VCaP (cell line): Measurements from ENCODE around the gene CACNA1A.
"Not testable (repeated sequence)": the region's sequence is repeated elsewhere in the genome, so short reads cannot be mapped to it uniquely, and the experiment has no call there.

Experiments used
- H3K27ac ChIP-seq: fragments of 450-650 bp; 2 replicates; pipeline ENCODE4 v1.5.1; 2017
- TF ChIP-seq, protein P1 (sequence below): fragments of 450-650 bp; conservative IDR thresholded peaks from 2 replicates; pipeline ENCODE4 v1.5.1; 2017; ENCODE audit warnings: mild to moderate bottlenecking, moderate library complexity

Gene CACNA1A

GRCh38 chr19:13362668-13363067 lies 143.6 kb downstream of the CACNA1A start:
- TF ChIP-seq, protein P1, sequence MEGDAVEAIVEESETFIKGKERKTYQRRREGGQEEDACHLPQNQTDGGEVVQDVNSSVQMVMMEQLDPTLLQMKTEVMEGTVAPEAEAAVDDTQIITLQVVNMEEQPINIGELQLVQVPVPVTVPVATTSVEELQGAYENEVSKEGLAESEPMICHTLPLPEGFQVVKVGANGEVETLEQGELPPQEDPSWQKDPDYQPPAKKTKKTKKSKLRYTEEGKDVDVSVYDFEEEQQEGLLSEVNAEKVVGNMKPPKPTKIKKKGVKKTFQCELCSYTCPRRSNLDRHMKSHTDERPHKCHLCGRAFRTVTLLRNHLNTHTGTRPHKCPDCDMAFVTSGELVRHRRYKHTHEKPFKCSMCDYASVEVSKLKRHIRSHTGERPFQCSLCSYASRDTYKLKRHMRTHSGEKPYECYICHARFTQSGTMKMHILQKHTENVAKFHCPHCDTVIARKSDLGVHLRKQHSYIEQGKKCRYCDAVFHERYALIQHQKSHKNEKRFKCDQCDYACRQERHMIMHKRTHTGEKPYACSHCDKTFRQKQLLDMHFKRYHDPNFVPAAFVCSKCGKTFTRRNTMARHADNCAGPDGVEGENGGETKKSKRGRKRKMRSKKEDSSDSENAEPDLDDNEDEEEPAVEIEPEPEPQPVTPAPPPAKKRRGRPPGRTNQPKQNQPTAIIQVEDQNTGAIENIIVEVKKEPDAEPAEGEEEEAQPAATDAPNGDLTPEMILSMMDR: no peak
- H3K27ac ChIP-seq: no peak overlapping the region

DNA sequence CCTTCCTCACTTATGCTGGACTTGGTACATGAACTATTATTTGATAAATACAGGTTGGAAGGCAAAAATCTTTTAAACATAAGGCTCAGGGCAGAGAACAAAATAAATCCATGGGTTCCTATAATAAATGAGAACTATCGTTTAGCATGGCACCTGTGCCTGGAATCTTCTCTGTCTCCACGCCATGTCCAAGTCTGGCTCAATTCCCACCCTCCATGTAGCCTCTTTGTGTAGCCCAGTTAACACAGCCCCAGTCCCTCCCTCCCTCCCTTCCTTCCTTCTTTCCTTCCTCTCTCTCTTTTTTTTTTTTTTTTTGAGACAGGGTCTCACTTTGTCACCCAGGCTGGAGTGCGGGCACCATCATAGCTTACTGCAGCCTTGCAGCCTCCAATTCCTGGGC lies 144.6 kb downstream of the CACNA1A start:
- H3K27ac ChIP-seq: not testable (repeated sequence)

GRCh38 chr19:13356686-13357280 lies 149.5 kb downstream of the CACNA1A start:
- TF ChIP-seq, protein P1: no peak
- no peak overlapping the region for H3K27ac ChIP-seq

DNA sequence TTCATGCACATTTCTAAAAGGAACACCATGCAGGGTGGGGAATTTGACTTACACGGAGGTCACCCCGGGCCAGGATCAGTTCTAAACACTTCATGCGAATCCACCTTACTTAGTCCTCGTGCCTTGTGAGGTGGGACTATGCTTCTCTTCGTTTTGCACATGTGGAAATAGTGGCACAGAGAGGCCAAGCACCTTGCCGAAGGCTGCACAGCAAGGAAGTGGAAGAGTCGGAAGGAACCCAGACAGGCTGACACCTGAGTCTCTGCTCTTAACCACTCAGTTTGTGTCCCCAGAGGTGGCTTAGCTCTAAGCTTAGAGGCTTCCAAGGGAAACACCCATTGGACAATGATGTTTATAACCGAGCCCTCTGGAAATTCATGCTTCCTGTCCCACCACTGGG lies 150.1 kb downstream of the CACNA1A start:
- no peak overlapping the region for H3K27ac ChIP-seq
- TF ChIP-seq, protein P1: no peak

- no peak overlapping the region for H3K27ac ChIP-seq
- TF ChIP-seq, protein P1: no peak
Observed at GRCh38 chr19:13355356-13355755, 150.9 kb downstream of the CACNA1A start.

GRCh38 chr19:13353625-13354024 lies 152.7 kb downstream of the CACNA1A start:
- no peak overlapping the region for H3K27ac ChIP-seq
- TF ChIP-seq, protein P1: no peak

GRCh38 chr19:13350759-13351158 lies 155.5 kb downstream of the CACNA1A start:
- TF ChIP-seq, protein P1: no peak

DNA sequence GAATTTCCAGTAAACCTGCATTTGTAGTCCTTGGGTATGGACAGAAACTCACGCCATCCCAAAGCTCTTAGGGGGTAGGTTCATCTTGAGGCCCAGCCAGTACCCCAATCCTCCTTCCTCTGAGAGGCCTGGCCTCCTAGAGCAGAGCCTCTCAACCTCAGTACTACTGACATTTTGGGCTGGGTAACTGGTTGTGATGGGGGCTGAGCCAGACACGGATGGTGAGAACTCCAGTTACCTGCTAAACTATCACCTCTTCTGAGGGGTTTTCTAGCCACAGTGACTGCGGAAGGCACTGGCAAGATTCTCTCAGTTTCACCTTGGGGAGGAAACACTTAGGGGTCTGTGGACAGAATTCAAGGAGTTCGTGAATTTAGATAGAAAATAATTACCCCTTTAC lies 156.2 kb downstream of the CACNA1A start:
- no peak overlapping the region for H3K27ac ChIP-seq
- TF ChIP-seq, protein P1: no peak

More at GRCh38 chr19:13350759-13351158, 155.5 kb downstream of the CACNA1A start:
- H3K27ac ChIP-seq: no peak overlapping the region
